SK-N-SH (cell line): ENCODE results near the gene VCP. TPM values are rescaled to one million over a fixed set of nuclear protein-coding genes. Genes with fewer than 3 reads are reported as not detected.

ENCODE experiments used
- CTCF ChIA-PET: fragments of 300-600, 350-600 bp; formaldehyde crosslinking; extraction: SDS; loops from one replicate; lab custom pipeline; 2021; lab: Yijun Ruan, JAX
- POLR2A ChIA-PET: fragments of 350-600 bp; sonication (Branson Sonifier 250); formaldehyde crosslinking; extraction: SDS; loops from one replicate; lab custom pipeline; 2020; ENCODE audit warnings: antibody characterized with exemption, inconsistent platforms; lab: Yijun Ruan, JAX
- DNase-seq: peaks from one replicate; pipeline ENCODE4 v3.0.0; 2012
- H2AFZ ChIP-seq: fragments of 200-600 bp; sonication (generic); 2 replicates; pipeline ENCODE4 v1.8.1; 2016; ENCODE audit warnings: antibody characterized with exemption, mild to moderate bottlenecking, low read depth
- H3F3A ChIP-seq: fragments of 200-600 bp; sonication (generic); replicated peaks from 2 replicates; pipeline ENCODE3; 2016; ENCODE audit warnings: antibody characterized with exemption, mild to moderate bottlenecking; ENCODE audit not compliant: insufficient read depth
- H3K27ac ChIP-seq, 2 experiments: fragments of 200-500 bp in 1 of 2; fragments of 200-600 bp in 1 of 2; sonication (Bioruptor generic) in 1 of 2; sonication (generic), shearing (Covaris generic) in 1 of 2; 2 replicates each; pipeline versions ENCODE4 v1.5.1 to v1.6.1; 2014 to 2016; ENCODE audit warnings: low read depth in 2 of 2, inconsistent platforms in 1 of 2, low read length in 1 of 2, mild to moderate bottlenecking in 1 of 2, mixed read lengths in 1 of 2
- H3K27me3 ChIP-seq: fragments of 200-600 bp; sonication (generic), shearing (Covaris generic); 2 replicates; pipeline ENCODE4 v1.6.1; 2016; ENCODE audit warnings: mixed run types; ENCODE audit not compliant: insufficient read depth
- H3K36me3 ChIP-seq, 2 experiments: fragments of 200-500 bp in 1 of 2; fragments of 200-600 bp in 1 of 2; sonication (Bioruptor generic) in 1 of 2; sonication (generic) in 1 of 2; replicated peaks in 1 of 2; 2 replicates each; pipeline versions ENCODE3 to v1.5.1; 2014 to 2016; ENCODE audit warnings: low read length in 1 of 2, mild to moderate bottlenecking in 1 of 2; ENCODE audit not compliant: insufficient read depth in 2 of 2, control insufficient read depth in 1 of 2
- H3K4me1 ChIP-seq, 2 experiments: fragments of 200-500 bp in 1 of 2; fragments of 200-600 bp in 1 of 2; sonication (Bioruptor generic) in 1 of 2; sonication (generic), shearing (Covaris generic) in 1 of 2; 2 replicates each; pipeline versions ENCODE4 v1.5.1 to v1.6.1; 2014 to 2016; ENCODE audit warnings: low read depth in 1 of 2, low read length in 1 of 2, mixed run types in 1 of 2; ENCODE audit not compliant: insufficient read depth in 2 of 2, control insufficient read depth in 1 of 2
- H3K4me2 ChIP-seq: fragments of 200-600 bp; sonication (generic), shearing (Covaris generic); 2 replicates; pipeline ENCODE4 v1.6.1; 2017; ENCODE audit warnings: mixed run types
- H3K4me3 ChIP-seq, 2 experiments: fragments of 200-500 bp in 1 of 2; fragments of 200-600 bp in 1 of 2; sonication (Bioruptor generic) in 1 of 2; sonication (generic), shearing (Covaris generic) in 1 of 2; 2 replicates each; pipeline versions ENCODE4 v1.5.1 to v1.8.1; 2014 to 2016; ENCODE audit warnings: low read depth in 2 of 2, inconsistent platforms in 1 of 2, low read length in 1 of 2, mild to moderate bottlenecking in 1 of 2, mixed read lengths in 1 of 2, moderate library complexity in 1 of 2
- H3K79me2 ChIP-seq: fragments of 200-600 bp; sonication (generic); 2 replicates; pipeline ENCODE4 v1.8.1; 2017; ENCODE audit warnings: mild to moderate bottlenecking; ENCODE audit not compliant: insufficient read depth
- H3K9ac ChIP-seq: fragments of 200-600 bp; sonication (generic); 2 replicates; pipeline ENCODE4 v1.6.1; 2017; ENCODE audit warnings: mixed run types
- H3K9me2 ChIP-seq: fragments of 200-600 bp; sonication (generic); 2 replicates; pipeline ENCODE4 v1.6.1; 2017; ENCODE audit warnings: mixed run types
- H3K9me3 ChIP-seq: fragments of 200-600 bp; sonication (generic); 2 replicates; pipeline ENCODE4 v1.6.1; 2017; ENCODE audit warnings: mixed run types, mild to moderate bottlenecking, moderate library complexity
- H4K20me1 ChIP-seq: fragments of 200-600 bp; sonication (generic); 2 replicates; pipeline ENCODE4 v1.6.1; 2017; ENCODE audit warnings: mild to moderate bottlenecking, mixed run types; ENCODE audit not compliant: insufficient read depth
- EZH2phosphoT487 ChIP-seq: fragments of 200-600 bp; sonication (generic); IDR thresholded peaks from 2 replicates; pipeline ENCODE4 v1.6.1; 2017; ENCODE audit warnings: low read depth, mixed run types, mild to moderate bottlenecking, antibody characterized with exemption, moderate library complexity, borderline replicate concordance
- FOSL2 ChIP-seq: IDR thresholded peaks from 2 replicates; pipeline ENCODE4 v1.4.0; 2012; ENCODE audit warnings: low read depth, mild to moderate bottlenecking, moderate library complexity, borderline replicate concordance
- FOXJ3 ChIP-seq: sonication (generic); formaldehyde crosslinking; IDR thresholded peaks from 2 replicates; pipeline ENCODE4 v1.5.1; 2020; ENCODE audit warnings: mild to moderate bottlenecking, missing genetic modification reagents
- GABPA ChIP-seq: IDR thresholded peaks from 2 replicates; pipeline ENCODE4 v1.4.0; 2012; ENCODE audit warnings: low read depth, mild to moderate bottlenecking
- GATA2 ChIP-seq: sonication (generic); formaldehyde crosslinking; IDR thresholded peaks from 2 replicates; pipeline ENCODE4 v1.5.0; 2020; ENCODE audit warnings: mild to moderate bottlenecking, missing genetic modification reagents
- JUND ChIP-seq: IDR thresholded peaks from 2 replicates; pipeline ENCODE4 v1.4.0; 2012
- SMC3 ChIP-seq: IDR thresholded peaks from 2 replicates; pipeline ENCODE4 v1.6.1; 2012; ENCODE audit warnings: low read depth, low read length, improper control_type of control experiment
- WGBS: methylation state at CpG from one replicate; pipeline ENCODE4 v1.1.6; 2017; ENCODE audit warnings: low lambda C conversion rate; 5-methylcytosine and 5-hydroxymethylcytosine counted together
- polyA plus RNA-seq, 3 experiments: library from polyadenylated mRNA; depleted of rRNA; stranded (reverse); fragments of >200 nt; gene quantifications; 2 replicates each; pipeline ENCODE4 v1.2.3, GENCODE V29; 2012
- TF ChIP-seq, protein P1 (sequence below): IDR thresholded peaks from 2 replicates; pipeline ENCODE4 v1.6.1; 2012; ENCODE audit warnings: mild to moderate bottlenecking, low read depth, low read length, moderate library complexity
- TF ChIP-seq, protein P2 (sequence below): IDR thresholded peaks from 2 replicates; pipeline ENCODE4 v1.4.0; 2012; ENCODE audit warnings: low read depth, borderline replicate concordance
- TF ChIP-seq, protein P3 (sequence below): fragments of 150-350 bp; IDR thresholded peaks from 2 replicates; pipeline ENCODE4 v1.6.1; 2017; ENCODE audit warnings: antibody characterized with exemption, low read length, low read depth, borderline replicate concordance

VCP gene
- polyA plus RNA-seq, 1 of the 3 experiments (the other 2 are of a cell fraction): 238 TPM

DNA sequence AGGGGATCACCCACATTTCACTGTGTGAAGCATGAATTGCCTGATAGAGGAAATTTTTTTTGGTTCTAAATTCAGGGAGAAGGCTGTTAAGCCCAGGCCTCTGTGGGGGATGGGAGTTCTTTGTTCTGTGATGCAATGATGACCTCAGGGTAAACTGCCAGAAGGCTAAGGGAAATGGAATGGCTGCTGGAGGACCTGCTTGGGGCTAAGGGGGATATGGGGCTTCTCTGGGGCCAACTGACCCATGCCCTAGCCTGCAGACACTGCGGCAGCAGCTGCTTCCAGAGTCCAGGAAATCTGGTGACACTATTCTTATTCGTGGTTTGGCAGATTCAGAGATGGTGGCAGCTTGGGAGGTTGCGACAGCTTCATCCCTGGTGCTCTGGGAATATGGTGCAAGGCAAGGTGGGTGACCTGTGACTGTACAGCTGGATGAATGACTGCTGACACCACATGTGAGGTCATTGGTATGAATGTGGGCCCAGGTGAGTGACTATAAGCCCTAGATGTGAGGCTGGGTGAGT, 30.3 kb downstream of the VCP start:
- Histone ChIP-seq H3K4me1 (no peaks in the 10 kb centered on the region), H3K9me3 (no peaks in the 10 kb centered on the region), H3K9ac (no peak overlapping the region), H3K9me2 (no peaks in the 10 kb centered on the region), H3K27me3 (no peaks in the 10 kb centered on the region), H3K79me2 (no peaks in the 10 kb centered on the region), H3K36me3 (peaks cover 0 to 3% of the 10 kb centered on the region in 2 experiments), H3K27ac (no peak overlapping the region), H3K4me3 (no peak overlapping the region), H3F3A (no peaks in the 10 kb centered on the region), H3K4me2 (no peak overlapping the region), H4K20me1 (no peaks in the 10 kb centered on the region), H2AFZ (no peak overlapping the region)
- whole genome bisulfite sequencing: 89% methylated on average over 3 of the region's 3 CpGs
- POLR2A ChIA-PET: no interaction called here
- TF ChIP-seq EZH2phosphoT487: no peak
- TF ChIP-seq, protein P1, sequence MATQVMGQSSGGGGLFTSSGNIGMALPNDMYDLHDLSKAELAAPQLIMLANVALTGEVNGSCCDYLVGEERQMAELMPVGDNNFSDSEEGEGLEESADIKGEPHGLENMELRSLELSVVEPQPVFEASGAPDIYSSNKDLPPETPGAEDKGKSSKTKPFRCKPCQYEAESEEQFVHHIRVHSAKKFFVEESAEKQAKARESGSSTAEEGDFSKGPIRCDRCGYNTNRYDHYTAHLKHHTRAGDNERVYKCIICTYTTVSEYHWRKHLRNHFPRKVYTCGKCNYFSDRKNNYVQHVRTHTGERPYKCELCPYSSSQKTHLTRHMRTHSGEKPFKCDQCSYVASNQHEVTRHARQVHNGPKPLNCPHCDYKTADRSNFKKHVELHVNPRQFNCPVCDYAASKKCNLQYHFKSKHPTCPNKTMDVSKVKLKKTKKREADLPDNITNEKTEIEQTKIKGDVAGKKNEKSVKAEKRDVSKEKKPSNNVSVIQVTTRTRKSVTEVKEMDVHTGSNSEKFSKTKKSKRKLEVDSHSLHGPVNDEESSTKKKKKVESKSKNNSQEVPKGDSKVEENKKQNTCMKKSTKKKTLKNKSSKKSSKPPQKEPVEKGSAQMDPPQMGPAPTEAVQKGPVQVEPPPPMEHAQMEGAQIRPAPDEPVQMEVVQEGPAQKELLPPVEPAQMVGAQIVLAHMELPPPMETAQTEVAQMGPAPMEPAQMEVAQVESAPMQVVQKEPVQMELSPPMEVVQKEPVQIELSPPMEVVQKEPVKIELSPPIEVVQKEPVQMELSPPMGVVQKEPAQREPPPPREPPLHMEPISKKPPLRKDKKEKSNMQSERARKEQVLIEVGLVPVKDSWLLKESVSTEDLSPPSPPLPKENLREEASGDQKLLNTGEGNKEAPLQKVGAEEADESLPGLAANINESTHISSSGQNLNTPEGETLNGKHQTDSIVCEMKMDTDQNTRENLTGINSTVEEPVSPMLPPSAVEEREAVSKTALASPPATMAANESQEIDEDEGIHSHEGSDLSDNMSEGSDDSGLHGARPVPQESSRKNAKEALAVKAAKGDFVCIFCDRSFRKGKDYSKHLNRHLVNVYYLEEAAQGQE: no peak
- TF ChIP-seq, protein P2, sequence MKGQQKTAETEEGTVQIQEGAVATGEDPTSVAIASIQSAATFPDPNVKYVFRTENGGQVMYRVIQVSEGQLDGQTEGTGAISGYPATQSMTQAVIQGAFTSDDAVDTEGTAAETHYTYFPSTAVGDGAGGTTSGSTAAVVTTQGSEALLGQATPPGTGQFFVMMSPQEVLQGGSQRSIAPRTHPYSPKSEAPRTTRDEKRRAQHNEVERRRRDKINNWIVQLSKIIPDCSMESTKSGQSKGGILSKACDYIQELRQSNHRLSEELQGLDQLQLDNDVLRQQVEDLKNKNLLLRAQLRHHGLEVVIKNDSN: no peak
- no peak for TF ChIP-seq FOXJ3 (CRISPR knock-in tag)
- no peak for TF ChIP-seq GATA2
- TF ChIP-seq JUND: no peak
- TF ChIP-seq, protein P3, sequence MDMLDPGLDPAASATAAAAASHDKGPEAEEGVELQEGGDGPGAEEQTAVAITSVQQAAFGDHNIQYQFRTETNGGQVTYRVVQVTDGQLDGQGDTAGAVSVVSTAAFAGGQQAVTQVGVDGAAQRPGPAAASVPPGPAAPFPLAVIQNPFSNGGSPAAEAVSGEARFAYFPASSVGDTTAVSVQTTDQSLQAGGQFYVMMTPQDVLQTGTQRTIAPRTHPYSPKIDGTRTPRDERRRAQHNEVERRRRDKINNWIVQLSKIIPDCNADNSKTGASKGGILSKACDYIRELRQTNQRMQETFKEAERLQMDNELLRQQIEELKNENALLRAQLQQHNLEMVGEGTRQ: no peak
- CTCF ChIA-PET: interaction anchor here (1.4 to 2.9 kb wide), 3 partner anchors 9 to 142 kb away, joined by 7 to 25 read pairs (median 9); no protein-coding TSS in a partner anchor
- no peak for DNase-seq

DNA sequence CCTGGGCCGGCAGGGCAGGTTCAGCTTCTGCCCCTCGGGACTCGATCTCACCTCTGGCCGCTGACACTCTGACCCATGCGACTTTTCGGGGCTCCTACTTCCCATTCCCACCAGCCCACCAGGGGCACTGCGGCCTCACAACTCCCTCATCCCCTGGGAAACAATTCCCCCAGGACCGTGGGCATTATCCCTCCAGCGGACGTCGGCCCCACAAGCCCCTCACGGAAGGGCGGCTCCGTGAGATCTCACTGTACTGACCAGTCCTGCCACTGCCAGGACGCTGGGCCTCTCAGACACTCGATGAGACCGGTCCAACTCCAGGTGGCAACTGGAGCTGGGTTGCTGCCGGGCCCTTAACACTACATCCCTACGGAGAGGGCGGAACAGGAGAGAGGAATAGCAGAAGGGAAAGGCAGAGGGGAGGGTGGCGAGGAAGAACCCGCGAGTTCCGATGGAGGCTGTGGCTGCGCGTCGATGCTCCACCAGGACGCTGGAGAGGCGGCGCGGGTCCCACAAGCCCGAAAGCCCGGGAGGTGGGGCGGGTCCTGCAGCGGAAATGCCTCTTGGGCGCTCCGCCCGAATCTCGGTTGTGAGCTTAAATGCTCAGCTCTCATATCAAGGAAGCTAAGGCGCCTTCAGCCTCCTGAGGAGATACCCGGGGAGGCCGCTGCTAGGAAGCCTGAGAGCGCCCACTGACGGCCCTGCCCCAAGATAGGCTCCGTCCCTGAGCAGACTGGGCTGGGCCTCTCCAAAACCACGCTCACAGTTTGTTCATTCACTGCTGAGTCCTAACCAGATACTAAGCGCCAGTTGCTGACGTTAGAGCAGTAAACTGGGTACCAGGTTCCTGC, 36.3 kb downstream of the VCP start:
- POLR2A ChIA-PET: no interaction called here
- 94% methylated on average over 39 of the region's 48 CpGs for WGBS
- H4K20me1 ChIP-seq: no peaks in the 10 kb centered on the region
- H3K36me3 ChIP-seq: peaks cover 0 to under 1% of the 10 kb centered on the region in 2 experiments
- H2AFZ ChIP-seq: no peak overlapping the region
- TF ChIP-seq EZH2phosphoT487: no peak
- TF ChIP-seq SMC3: no peak
- TF ChIP-seq GABPA: no peak
- no peak for TF ChIP-seq FOSL2
- TF ChIP-seq, protein P2: no peak
- no peak overlapping the region for H3K27ac ChIP-seq
- H3F3A ChIP-seq: no peaks in the 10 kb centered on the region
- CTCF ChIA-PET: interaction anchor here (1.3 kb wide), 1 partner anchor 39 kb away, joined by 3 read pairs; no protein-coding TSS in a partner anchor
- DNase-seq: no peak
- H3K4me2 ChIP-seq: no peak overlapping the region
- no peaks in the 10 kb centered on the region for H3K9me3 ChIP-seq
- H3K9ac ChIP-seq: no peak overlapping the region
- no peak overlapping the region for H3K4me3 ChIP-seq
- H3K9me2 ChIP-seq: no peaks in the 10 kb centered on the region
- no peaks in the 10 kb centered on the region for H3K4me1 ChIP-seq
- no peaks in the 10 kb centered on the region for H3K27me3 ChIP-seq
- no peaks in the 10 kb centered on the region for H3K79me2 ChIP-seq
